ENCODE results near the gene MON1B.

- TF ChIP-seq CTCF (IDR thresholded peaks at IDR 0.05) = no peak
- TF ChIP-seq POLR2A (IDR thresholded peaks at IDR 0.05) = no peak
Observed at GRCh38 chr16:77168901-77169300, 22.1 kb upstream of the MON1B start.
